Esophagus muscularis mucosa (tissue), 4 donors: Measurements from ENCODE around the gene TAS2R41. TPM values are rescaled to one million over a fixed set of nuclear protein-coding genes. Genes with fewer than 3 reads are reported as not detected.
"Not testable (repeated sequence)": the region's sequence is repeated elsewhere in the genome, so short reads cannot be mapped to it uniquely, and the experiment has no call there.

ENCODE experiments used
- DNase-seq: peaks from one replicate; pipeline ENCODE4 v3.0.0-alpha.2; 2017; ENCODE audit errors: extremely low spot score
- H3K27ac ChIP-seq, 4 donors: fragments of 200-600 bp; sonication (generic); replicated peaks in 1 of 4; 1 replicate in 3 of 4; 2 replicates in 1 of 4; pipeline ENCODE4 v1.5.1; 2016 to 2019; ENCODE audit warnings: mild to moderate bottlenecking in 1 of 4
- H3K27me3 ChIP-seq, 4 donors: fragments of 200-600 bp; sonication (generic); one replicate each; pipeline versions ENCODE4 v1.5.1 to v1.6.0; 2016 to 2019
- H3K36me3 ChIP-seq, 4 donors: fragments of 200-600 bp; sonication (generic); one replicate each; pipeline ENCODE4 v1.5.1; 2016 to 2019
- H3K4me1 ChIP-seq, 4 donors: fragments of 200-600 bp; sonication (generic); one replicate each; pipeline ENCODE4 v1.5.1; 2016 to 2019
- H3K4me3 ChIP-seq, 4 donors: fragments of 200-600 bp; sonication (generic); 1 replicate in 2 of 4; 2 replicates in 2 of 4; pipeline ENCODE4 v1.5.1; 2016 to 2019; ENCODE audit warnings: mild to moderate bottlenecking in 4 of 4, moderate library complexity in 1 of 4
- H3K9me3 ChIP-seq, 4 donors: fragments of 200-600 bp; sonication (generic); 1 replicate in 3 of 4; 2 replicates in 1 of 4; pipeline ENCODE4 v1.5.1; 2016 to 2019
- EP300 ChIP-seq: sonication (generic); formaldehyde crosslinking; IDR thresholded peaks from one replicate; pipeline ENCODE4 v1.6.1; 2017; ENCODE audit warnings: antibody characterized with exemption
- POLR2A ChIP-seq: fragments of 450-650 bp; IDR thresholded peaks from one replicate; pipeline ENCODE4 v1.6.1; 2017; ENCODE audit warnings: antibody characterized with exemption, moderate library complexity, mild to moderate bottlenecking, low read depth
- POLR2AphosphoS5 ChIP-seq, 2 donors: sonication (generic); formaldehyde crosslinking; IDR thresholded peaks; one replicate each; pipeline ENCODE4 v1.6.1; 2017; ENCODE audit warnings: antibody characterized with exemption in 2 of 2
- WGBS: methylation state at CpG from one replicate; pipeline ENCODE4 v1.1.5; 2018; 5-methylcytosine and 5-hydroxymethylcytosine counted together
- intact Hi-C: fragments of 100-400 bp; cut with DNase I; formaldehyde crosslinking; loops from one replicate; pipeline ENCODE4 v1.15.1; 2023
- total RNA-seq, 4 donors: library from RNA; depleted of rRNA; stranded (reverse); fragments of >200 nt; gene quantifications; one replicate each; pipeline versions ENCODE4 v1.1.0 to v1.2.1, GENCODE V29; 2016
- TF ChIP-seq, protein P1 (sequence below), 3 experiments: fragments of 200-600 bp in 2 of 3; fragments of 450-650 bp in 1 of 3; sonication (generic) in 2 of 3; IDR thresholded peaks; one replicate each; pipeline ENCODE4 v1.5.1; 2017 to 2019; ENCODE audit warnings: antibody characterized with exemption in 3 of 3, mild to moderate bottlenecking in 2 of 3, moderate library complexity in 1 of 3

TAS2R41 gene
- total RNA-seq, 4 donors from 2014 or later, result 0.66 TPM; not detected in 3

DNA sequence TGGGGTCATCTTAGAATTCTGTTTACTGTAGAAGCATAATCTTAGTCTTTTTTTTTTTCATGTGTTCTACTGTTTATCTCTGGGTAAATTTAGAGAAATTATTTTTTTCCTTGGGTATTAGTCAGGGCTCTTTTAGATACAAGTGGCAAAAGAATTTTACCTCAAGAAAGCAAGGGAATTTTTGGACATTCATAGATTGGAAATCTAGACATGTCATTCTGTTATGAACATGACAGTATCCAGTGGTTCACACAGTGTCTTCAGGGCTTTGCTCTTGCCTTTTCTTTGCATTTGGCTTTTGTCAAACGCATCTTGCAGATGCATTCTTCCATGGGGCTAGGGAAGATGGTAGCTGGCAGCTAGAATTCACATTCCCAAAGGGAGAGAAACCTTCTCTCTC lies 13.7 kb upstream of the TAS2R41 start:
- no peaks in the 10 kb centered on the region for H3K4me1 ChIP-seq
- H3K27me3 ChIP-seq, result no peaks in the 10 kb centered on the region
- DNase-seq, result no peak
- no peaks in the 10 kb centered on the region for H3K9me3 ChIP-seq
- TF ChIP-seq, protein P1, sequence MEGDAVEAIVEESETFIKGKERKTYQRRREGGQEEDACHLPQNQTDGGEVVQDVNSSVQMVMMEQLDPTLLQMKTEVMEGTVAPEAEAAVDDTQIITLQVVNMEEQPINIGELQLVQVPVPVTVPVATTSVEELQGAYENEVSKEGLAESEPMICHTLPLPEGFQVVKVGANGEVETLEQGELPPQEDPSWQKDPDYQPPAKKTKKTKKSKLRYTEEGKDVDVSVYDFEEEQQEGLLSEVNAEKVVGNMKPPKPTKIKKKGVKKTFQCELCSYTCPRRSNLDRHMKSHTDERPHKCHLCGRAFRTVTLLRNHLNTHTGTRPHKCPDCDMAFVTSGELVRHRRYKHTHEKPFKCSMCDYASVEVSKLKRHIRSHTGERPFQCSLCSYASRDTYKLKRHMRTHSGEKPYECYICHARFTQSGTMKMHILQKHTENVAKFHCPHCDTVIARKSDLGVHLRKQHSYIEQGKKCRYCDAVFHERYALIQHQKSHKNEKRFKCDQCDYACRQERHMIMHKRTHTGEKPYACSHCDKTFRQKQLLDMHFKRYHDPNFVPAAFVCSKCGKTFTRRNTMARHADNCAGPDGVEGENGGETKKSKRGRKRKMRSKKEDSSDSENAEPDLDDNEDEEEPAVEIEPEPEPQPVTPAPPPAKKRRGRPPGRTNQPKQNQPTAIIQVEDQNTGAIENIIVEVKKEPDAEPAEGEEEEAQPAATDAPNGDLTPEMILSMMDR (IDR thresholded peaks at IDR 0.05), result no peak
- TF ChIP-seq EP300 (no peak), POLR2A (no peak), POLR2AphosphoS5 (IDR thresholded peaks at IDR 0.05) (no peak)
- H3K36me3 ChIP-seq, result no peaks in the 10 kb centered on the region
- 81% methylated on average over 1 of the region's 1 CpG for WGBS
- intact Hi-C loops, result no loop called here
- no peak overlapping the region for H3K27ac ChIP-seq
- H3K4me3 ChIP-seq, result no peak overlapping the region

DNA sequence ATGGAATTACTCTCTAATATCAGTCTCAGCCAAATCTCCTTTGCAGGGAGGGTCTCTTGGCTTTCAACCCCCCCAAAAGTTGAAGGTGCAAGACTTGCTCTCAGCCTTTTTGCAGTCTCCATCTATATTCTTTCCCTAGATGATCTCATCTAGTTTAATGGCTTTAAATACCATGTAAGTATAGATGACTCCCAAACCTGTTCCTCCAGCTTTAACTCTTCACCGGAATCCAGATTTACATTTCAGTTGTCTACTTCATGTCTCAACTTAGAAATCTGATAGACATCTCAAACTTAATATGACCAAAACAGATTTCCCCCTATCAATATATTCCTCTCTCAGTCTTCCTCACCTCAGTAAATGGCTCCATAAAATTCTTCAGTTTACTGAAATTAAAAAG lies 9.9 kb upstream of the TAS2R41 start:
- Histone ChIP-seq H3K36me3 (no peaks in the 10 kb centered on the region), H3K4me1 (no peaks in the 10 kb centered on the region), H3K9me3 (peaks cover 0 to 5% (median 3%) of the 10 kb centered on the region in 4 donors), H3K4me3 (no peak overlapping the region), H3K27me3 (no peaks in the 10 kb centered on the region), H3K27ac (no peak overlapping the region)
- 100% methylated on average over 1 of the region's 1 CpG for WGBS
- TF ChIP-seq, protein P1 (IDR thresholded peaks at IDR 0.05), result no peak
- no peak for TF ChIP-seq POLR2AphosphoS5 (IDR thresholded peaks at IDR 0.05)
- no peak for TF ChIP-seq EP300
- TF ChIP-seq POLR2A, result no peak
- DNase-seq, result no peak
- intact Hi-C loops, result no loop called here

DNA sequence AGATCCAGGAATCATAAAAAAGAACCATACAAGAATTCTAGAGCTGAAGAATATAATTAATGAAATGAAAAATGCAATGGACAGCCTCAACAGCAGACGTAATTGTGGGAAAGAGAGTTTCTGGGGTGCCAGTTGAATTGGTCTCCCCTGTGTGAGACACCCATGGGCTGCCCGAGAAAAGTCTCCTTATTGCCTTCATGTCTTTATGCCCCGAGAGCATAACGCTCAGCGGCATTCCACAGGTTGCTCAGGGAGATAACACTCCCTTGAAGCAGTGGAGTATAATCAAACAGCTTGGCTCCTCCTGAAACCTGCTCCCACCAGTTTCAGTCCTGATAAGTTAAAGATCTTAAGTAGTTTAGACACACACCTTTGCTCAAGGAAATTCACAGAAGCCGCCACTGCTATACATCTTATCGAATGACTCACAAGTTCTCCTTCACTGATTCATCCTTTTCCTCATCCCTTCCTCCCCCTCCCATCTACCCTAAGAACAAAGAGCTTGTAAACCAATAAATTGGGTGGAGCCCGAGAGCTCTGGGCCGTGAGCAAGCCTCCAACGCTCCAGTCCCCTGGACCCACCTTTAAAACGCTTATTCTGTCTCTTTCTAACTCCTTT lies 5.5 kb upstream of the TAS2R41 start:
- DNase-seq, H3K9me3 ChIP-seq, H3K4me3 ChIP-seq, H3K36me3 ChIP-seq, intact Hi-C loops, H3K4me1 ChIP-seq, H3K27me3 ChIP-seq, H3K27ac ChIP-seq: not testable (repeated sequence)
- 87% methylated on average over 11 of the region's 11 CpGs for WGBS

DNA sequence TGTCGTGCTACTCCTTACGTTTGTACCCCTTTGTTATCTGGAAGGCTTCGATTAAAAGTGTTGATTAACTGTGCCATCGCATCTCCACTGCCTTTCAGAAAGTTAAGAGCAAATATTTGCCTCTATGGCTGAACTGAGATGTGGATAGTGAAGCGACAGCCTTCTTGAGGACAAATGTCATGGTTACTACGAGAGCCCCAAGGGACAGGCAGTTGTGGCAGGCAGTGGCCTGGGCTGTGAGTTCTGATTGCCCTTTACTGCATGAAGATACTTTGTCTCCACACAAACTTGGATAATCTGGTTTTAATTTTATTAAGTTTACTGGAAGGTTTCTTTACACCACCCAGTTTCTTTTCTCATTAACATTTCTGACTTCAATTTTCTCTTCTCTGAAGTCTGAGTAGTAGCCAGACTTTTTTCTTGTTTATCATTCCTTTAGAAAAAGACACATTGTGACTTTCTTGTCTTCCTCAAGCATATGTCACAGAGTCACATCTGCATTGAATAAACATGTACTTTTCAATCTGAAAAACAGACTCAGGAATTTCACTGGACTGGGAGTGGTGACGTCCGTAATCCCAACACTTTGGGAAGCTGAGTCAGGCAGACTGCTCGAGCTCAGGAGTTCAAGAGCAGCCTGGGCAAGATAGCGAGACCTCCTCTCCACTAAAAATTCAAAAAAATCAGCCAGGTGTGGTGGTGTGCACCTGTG lies 1.5 kb downstream of the TAS2R41 start:
- Histone ChIP-seq H3K27me3 (no peaks in the 10 kb centered on the region), H3K4me3 (no peak overlapping the region), H3K27ac (no peak overlapping the region), H3K36me3 (no peaks in the 10 kb centered on the region), H3K9me3 (no peaks in the 10 kb centered on the region), H3K4me1 (peaks cover 0 to 7% (median 1%) of the 10 kb centered on the region in 4 donors)
- no peak for DNase-seq
- intact Hi-C loops, result no loop called here
- TF ChIP-seq POLR2AphosphoS5 (IDR thresholded peaks at IDR 0.05), result no peak
- TF ChIP-seq, protein P1 (IDR thresholded peaks at IDR 0.05), result no peak
- no peak for TF ChIP-seq EP300
- no peak for TF ChIP-seq POLR2A
- WGBS, result 78% methylated on average over 10 of the region's 10 CpGs

DNA sequence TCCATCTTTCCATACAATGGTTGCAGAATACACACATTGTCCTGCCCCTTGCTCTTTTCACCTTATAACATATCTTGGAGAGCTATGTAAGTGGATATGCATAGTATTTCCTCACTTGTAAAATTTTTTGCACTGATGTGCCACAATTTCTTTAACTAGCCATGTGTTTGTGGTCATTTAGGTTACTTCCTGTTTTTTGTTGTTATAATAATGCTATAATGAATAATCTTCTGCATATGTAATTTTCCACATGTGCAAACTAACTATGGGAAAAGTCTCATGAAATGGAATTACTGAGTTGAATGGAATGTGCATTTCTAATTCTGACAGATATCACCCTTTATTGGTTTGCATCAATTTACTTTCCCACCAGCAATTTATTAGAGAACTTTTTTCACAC lies 2.8 kb downstream of the TAS2R41 start:
- H3K4me3 ChIP-seq, result no peak overlapping the region
- H3K27ac ChIP-seq, result no peak overlapping the region
- no peak for DNase-seq
- no peaks in the 10 kb centered on the region for H3K9me3 ChIP-seq
- intact Hi-C loops, result no loop called here
- H3K4me1 ChIP-seq, result peaks cover 0 to 10% (median 2%) of the 10 kb centered on the region in 4 donors
- no peak for TF ChIP-seq POLR2A
- TF ChIP-seq POLR2AphosphoS5 (IDR thresholded peaks at IDR 0.05), result no peak
- TF ChIP-seq, protein P1 (IDR thresholded peaks at IDR 0.05), result no peak
- TF ChIP-seq EP300, result no peak
- no peaks in the 10 kb centered on the region for H3K27me3 ChIP-seq
- H3K36me3 ChIP-seq, result no peaks in the 10 kb centered on the region
